Pulmonary artery endothelial cell (primary cell): Measurements from ENCODE around the gene EPS8L3. TPM values are rescaled to one million over a fixed set of nuclear protein-coding genes. Genes with fewer than 3 reads are reported as not detected.
"Not testable (repeated sequence)": the region's sequence is repeated elsewhere in the genome, so short reads cannot be mapped to it uniquely, and the experiment has no call there.

ENCODE experiments used
- DNase-seq: peaks from one replicate; pipeline ENCODE4 v3.0.0-alpha.2; 2011; ENCODE audit warnings: low read depth, low spot score
- total RNA-seq: library from RNA; depleted of rRNA; stranded (reverse); fragments of >200 nt; gene quantifications from 2 replicates; pipeline ENCODE4 v1.2.3, GENCODE V29; 2014

EPS8L3 gene, protein sequence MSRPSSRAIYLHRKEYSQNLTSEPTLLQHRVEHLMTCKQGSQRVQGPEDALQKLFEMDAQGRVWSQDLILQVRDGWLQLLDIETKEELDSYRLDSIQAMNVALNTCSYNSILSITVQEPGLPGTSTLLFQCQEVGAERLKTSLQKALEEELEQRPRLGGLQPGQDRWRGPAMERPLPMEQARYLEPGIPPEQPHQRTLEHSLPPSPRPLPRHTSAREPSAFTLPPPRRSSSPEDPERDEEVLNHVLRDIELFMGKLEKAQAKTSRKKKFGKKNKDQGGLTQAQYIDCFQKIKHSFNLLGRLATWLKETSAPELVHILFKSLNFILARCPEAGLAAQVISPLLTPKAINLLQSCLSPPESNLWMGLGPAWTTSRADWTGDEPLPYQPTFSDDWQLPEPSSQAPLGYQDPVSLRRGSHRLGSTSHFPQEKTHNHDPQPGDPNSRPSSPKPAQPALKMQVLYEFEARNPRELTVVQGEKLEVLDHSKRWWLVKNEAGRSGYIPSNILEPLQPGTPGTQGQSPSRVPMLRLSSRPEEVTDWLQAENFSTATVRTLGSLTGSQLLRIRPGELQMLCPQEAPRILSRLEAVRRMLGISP
- 0.26 TPM in 1 of 2 replicates, not detected in the other for total RNA-seq

DNA sequence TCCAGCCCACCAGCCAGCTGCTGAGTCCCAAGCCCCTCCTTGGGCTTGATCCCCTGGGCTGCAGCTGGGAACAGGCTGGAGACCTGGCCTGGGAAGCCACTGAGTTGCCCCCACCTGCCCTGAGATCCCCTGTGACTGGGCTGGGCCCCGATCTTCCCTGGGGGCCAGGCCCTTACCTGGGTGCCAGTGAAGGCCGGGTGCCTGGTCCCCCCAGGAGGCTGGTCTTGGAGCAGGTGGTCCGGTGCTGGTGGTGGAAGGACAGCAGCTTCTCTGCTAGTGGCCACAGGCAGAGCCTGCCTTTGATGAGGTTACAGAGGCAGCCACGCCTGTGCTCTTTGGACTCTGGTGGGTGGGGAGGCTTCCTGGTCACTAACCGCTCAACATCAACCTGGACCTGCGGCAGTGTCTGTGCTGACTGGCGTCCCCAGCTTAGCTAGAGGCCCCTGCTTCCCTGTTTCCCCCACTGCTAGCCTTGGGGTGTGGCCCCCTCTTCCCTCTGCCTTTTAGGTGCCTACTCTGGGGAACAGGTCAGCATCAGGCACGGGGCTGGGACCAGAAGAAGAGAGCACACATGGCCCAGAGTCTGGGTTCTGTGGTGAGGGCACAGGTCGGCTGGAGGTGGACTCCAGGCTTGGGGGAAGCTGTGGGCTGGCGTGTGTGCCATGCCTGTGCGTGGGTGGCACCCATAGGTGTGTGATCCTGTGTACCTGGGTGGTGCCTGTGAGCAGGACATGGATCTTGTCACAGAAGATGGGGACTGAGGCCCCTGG lies at the start of gene EPS8L3:
EPS8L3 (minus strand) TSS at position 278 of the 770 bp plus-strand sequence. CDS start 2,174 bp downstream, outside the sequence.
- no peak for DNase-seq

DNA sequence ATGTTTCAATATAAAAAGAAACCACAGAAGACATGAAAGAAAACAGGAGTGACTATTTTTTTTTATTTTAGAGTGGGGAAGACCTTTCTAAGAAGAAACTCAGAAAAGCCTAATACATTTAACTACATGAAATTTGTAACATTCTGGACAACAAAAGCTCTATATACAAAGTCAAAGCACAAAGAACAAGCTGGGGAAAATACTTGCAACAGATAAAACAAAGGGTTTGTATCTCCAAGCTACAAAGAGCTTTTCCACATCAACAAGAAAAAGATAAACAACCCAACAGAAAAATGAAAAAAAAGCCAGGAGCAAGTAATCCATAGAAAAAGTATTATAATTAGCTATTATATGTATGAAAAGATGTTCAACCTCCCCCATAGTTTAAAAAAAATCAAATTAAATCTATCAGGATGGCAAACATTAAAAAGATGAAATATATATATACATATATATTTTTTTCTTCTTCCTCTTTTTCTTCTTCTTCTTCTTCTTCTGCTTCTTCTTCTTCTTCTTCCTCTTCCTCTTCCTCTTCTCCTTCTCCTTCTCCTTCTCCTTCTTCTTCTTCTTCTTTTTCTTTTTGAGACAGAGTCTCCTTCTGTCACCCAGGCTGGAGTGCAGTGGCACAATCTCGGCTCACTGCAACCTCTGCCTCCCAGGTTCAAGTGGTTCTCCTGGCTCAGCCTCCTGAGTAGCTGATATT lies 49.1 kb upstream of the EPS8L3 start:
- DNase-seq = no peak

DNA sequence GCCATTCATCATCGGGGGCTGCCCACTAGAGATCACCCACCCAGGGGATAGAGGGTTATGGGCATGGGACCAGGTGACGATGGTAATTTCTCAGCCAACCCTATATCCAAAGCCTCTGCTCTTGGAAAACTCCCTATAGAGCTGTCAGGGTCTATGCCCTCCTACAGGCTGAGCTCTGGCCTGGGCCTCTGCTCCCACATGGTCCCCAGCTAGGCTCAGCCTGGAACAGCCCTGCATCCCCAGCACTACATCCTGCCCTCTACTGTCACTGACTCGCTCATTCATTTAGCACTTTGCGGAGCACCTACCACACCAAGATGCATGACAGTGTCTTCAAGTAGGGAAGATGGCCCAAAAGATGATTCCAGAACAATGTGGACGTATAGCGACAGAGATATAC lies 45.0 kb upstream of the EPS8L3 start:
- DNase-seq = no peak

- no peak for DNase-seq
These were observed 44.3 kb upstream of the EPS8L3 start for GRCh38 chr1:109807822-109808680.

- DNase-seq = no peak
These were observed 43.7 kb upstream of the EPS8L3 start for GRCh38 chr1:109807402-109807801.

DNA sequence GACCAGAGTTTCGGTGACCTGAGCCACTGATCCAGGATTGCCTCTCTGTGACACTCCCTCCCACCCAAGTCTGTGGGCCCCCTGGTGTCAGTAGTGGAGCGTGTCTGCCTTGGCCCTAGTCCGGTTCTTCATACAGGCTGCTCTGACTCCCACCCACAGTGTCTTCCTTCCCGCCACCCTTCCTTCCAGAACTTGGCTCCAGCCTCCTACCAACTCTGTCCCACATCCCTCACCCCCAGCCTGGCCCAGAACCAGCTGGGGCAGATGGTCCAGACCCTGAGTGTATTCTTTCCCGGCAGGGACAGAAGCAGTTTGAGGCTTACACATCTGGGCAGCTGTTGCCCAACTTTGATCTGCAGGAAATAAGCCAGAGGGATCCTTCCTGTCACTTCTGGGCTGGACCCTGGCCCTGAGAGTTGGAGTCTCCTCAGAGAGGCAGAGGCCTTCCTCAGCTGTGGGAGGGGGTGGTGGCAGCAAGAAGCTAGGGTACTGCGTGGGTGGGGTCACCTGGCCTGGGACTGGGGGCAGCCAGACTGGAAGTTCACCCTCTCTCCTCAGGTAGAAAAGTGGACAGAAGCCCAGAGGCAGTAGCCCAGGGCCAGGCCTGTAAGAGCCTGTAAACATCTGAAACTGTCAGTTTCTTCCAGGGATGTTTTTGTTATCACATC lies 43.1 kb upstream of the EPS8L3 start:
- no peak for DNase-seq

- peak; percentile 33 for DNase-seq
These were observed 41.9 kb upstream of the EPS8L3 start for GRCh38 chr1:109805486-109806165.

GRCh38 chr1:109804660-109805059 lies 40.9 kb upstream of the EPS8L3 start:
- no peak for DNase-seq

DNA sequence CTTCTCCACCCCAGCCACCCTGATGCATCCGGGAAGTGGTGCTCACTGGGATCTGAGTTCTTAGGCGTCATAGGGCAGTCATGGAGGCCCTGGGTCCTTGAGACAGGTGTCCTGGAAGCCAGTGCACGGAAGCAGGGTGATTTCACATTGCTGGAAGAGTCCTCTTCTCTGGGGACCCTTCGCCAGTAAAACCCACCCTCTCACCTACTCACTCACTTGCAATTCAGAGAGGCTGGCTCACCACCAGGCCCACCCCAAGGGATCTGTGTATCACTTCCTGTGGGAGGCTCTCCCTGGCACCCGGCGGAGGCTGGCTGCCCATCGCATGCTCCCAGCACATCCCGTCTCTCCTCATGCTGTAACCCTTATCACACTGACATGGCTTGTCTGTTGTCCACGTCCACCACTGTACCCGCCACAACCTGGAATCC lies 40.2 kb upstream of the EPS8L3 start:
- no peak for DNase-seq

GRCh38 chr1:109802901-109803561 lies 39.3 kb upstream of the EPS8L3 start:
- DNase-seq = no peak

- DNase-seq = no peak
These were observed 38.6 kb upstream of the EPS8L3 start for GRCh38 chr1:109802136-109802900.

DNA sequence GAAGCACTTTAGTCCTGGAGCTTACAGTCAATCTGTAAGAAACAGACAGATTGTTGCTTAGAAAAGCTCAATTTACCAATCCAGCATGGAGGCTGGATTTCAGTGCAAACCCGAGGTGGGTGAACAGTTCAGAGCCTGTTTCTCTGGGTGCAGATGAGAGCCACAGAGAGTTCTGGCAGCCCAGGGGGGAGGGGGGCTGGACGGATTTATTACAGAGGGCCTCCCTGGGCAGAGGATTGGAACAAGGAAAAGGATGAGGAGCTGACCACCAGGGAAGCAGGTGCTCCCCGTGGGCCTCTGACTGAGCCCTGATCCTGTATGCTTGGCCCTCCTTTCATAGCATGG lies 38.0 kb upstream of the EPS8L3 start:
- no peak for DNase-seq

- DNase-seq = no peak
These were observed 36.6 kb upstream of the EPS8L3 start for GRCh38 chr1:109800291-109800690.

- no peak for DNase-seq
These were observed 35.7 kb upstream of the EPS8L3 start for GRCh38 chr1:109799445-109799844.

DNA sequence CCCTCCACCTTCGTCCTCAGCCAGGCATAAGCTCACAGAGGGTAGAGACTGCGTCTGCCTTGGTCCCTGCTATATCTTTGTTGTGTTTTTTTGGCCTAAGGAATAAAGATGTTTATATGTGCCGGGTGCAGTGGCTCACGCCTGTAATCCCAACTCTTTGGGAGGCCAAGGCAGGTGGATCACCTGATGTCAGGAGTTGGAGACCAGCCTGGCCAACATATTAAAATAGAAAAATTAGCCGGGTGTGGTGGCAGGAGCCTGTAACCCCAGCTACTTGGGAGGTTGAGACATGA lies 33.5 kb upstream of the EPS8L3 start:
- not testable (repeated sequence) for DNase-seq

DNA sequence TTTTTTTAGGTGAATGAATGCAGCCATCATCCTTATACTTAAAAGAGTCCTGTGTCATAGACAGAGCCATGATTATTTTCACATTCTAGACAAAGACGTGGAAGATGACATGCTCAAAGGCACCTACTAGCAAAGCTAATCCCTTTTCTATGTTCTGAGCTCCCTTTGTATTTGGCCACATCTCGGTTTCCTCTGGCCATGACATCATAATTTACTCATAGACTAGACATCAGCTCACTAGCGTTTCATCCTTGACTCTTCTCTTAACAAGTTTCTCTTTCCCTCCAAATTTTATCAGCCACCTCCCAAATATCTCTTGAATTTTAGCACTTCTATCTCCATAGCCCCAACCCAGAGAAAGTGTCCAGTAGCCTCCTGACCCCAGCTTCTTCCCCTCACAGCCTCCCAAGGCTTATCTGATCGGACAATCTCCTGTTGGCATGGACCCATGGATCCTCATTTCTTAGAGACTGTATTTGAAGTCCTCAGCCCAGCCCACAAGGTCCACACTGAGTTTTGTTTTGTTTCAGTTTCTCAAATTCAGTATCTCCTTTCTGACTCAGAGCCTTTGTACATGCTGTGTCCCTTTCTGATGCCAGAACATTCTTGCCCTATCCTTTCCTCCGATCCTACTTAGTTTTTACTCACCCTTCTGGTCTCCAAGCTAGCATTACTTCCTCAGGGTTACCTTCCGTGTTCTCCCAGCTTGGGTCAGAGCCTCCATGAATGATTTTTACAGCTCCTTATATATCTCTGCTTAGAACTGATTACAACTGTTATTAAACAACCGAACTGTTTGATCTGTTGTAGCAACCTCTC lies 33.0 kb upstream of the EPS8L3 start:
- no peak for DNase-seq

GRCh38 chr1:109794319-109795132 lies 30.8 kb upstream of the EPS8L3 start:
- DNase-seq = no peak
